H9 (cell line): ENCODE measurements around the gene CADM1. TPM values are rescaled to one million over a fixed set of nuclear protein-coding genes. Genes with fewer than 3 reads are reported as not detected.

Source experiments
- DNase-seq: peaks from one replicate; pipeline ENCODE4 v3.0.0-alpha.2; 2017
- H2AFZ ChIP-seq: one replicate; pipeline ENCODE4 v1.6.1; 2013; ENCODE audit warnings: mild to moderate bottlenecking, low read length, control low read depth, moderate library complexity
- H2AK5ac ChIP-seq: 2 replicates; pipeline ENCODE4 v1.6.1; 2013; ENCODE audit warnings: low read length, control low read depth, mixed read lengths; ENCODE audit not compliant: insufficient read length
- H2BK120ac ChIP-seq: one replicate; pipeline ENCODE4 v1.6.1; 2013; ENCODE audit warnings: low read depth, mild to moderate bottlenecking, low read length, control low read depth, inconsistent platforms; ENCODE audit not compliant: poor library complexity, severe bottlenecking
- H2BK12ac ChIP-seq: 2 replicates; pipeline ENCODE4 v1.6.1; 2013; ENCODE audit warnings: low read length, control low read depth, mixed read lengths, low read depth; ENCODE audit not compliant: insufficient read length
- H2BK15ac ChIP-seq: 2 replicates; pipeline ENCODE4 v1.6.1; 2013; ENCODE audit warnings: low read depth, low read length, control low read depth
- H2BK20ac ChIP-seq: one replicate; pipeline ENCODE4 v1.6.1; 2013; ENCODE audit warnings: low read depth, mild to moderate bottlenecking, low read length, control low read depth, inconsistent platforms; ENCODE audit not compliant: poor library complexity, severe bottlenecking
- H2BK5ac ChIP-seq: 2 replicates; pipeline ENCODE4 v1.6.1; 2013; ENCODE audit warnings: low read length, control low read depth, mixed read lengths; ENCODE audit not compliant: insufficient read length
- H3K14ac ChIP-seq: 2 replicates; pipeline ENCODE4 v1.6.1; 2013; ENCODE audit warnings: low read length, control low read depth; ENCODE audit not compliant: insufficient read depth
- H3K18ac ChIP-seq: 2 replicates; pipeline ENCODE4 v1.6.1; 2013; ENCODE audit warnings: low read depth, mild to moderate bottlenecking, mixed read lengths, low read length, control low read depth; ENCODE audit not compliant: insufficient read length
- H3K23ac ChIP-seq: 2 replicates; pipeline ENCODE4 v1.6.1; 2013; ENCODE audit warnings: low read length, control low read depth, mixed read lengths, low read depth; ENCODE audit not compliant: insufficient read length
- H3K23me2 ChIP-seq: 2 replicates; pipeline ENCODE4 v1.6.1; 2013; ENCODE audit warnings: low read depth, mild to moderate bottlenecking, mixed read lengths, low read length, control low read depth; ENCODE audit not compliant: insufficient read length, poor library complexity, severe bottlenecking
- H3K27ac ChIP-seq: 2 replicates; pipeline ENCODE4 v1.5.1; 2013; ENCODE audit warnings: low read length, control low read depth, mixed read lengths, low read depth; ENCODE audit not compliant: insufficient read length
- H3K27me3 ChIP-seq: 2 replicates; pipeline ENCODE4 v1.6.1; 2013; ENCODE audit warnings: low read length, control low read depth, inconsistent platforms; ENCODE audit not compliant: insufficient read depth
- H3K4ac ChIP-seq: 2 replicates; pipeline ENCODE4 v1.6.1; 2013; ENCODE audit warnings: low read depth, mild to moderate bottlenecking, control low read depth, inconsistent platforms, low read length, moderate library complexity
- H3K4me1 ChIP-seq: 2 replicates; pipeline ENCODE4 v1.6.1; 2013; ENCODE audit warnings: low read length, control low read depth, inconsistent platforms; ENCODE audit not compliant: insufficient read depth
- H3K4me2 ChIP-seq: 2 replicates; pipeline ENCODE4 v1.6.1; 2013; ENCODE audit warnings: low read length, control low read depth, mixed read lengths; ENCODE audit not compliant: insufficient read length, insufficient read depth
- H3K56ac ChIP-seq: 2 replicates; pipeline ENCODE4 v1.6.1; 2013; ENCODE audit warnings: low read depth, mild to moderate bottlenecking, mixed read lengths, low read length, control low read depth; ENCODE audit not compliant: insufficient read length
- H3K79me1 ChIP-seq: 2 replicates; pipeline ENCODE4 v1.6.1; 2013; ENCODE audit warnings: low read depth, mild to moderate bottlenecking, moderate library complexity, low read length, control low read depth, inconsistent platforms; ENCODE audit not compliant: insufficient read depth, poor library complexity, severe bottlenecking
- H3K79me2 ChIP-seq: 2 replicates; pipeline ENCODE4 v1.6.1; 2013; ENCODE audit warnings: low read length, control low read depth, inconsistent platforms; ENCODE audit not compliant: insufficient read depth
- H3K9ac ChIP-seq: 2 replicates; pipeline ENCODE4 v1.6.1; 2013; ENCODE audit warnings: low read length, control low read depth, mixed read lengths; ENCODE audit not compliant: insufficient read length; ENCODE audit errors: extremely low read depth
- H3K9me3 ChIP-seq: one replicate; pipeline ENCODE4 v1.6.1; 2013; ENCODE audit warnings: low read depth, low read length, inconsistent platforms; ENCODE audit not compliant: control insufficient read depth
- H3T11ph ChIP-seq: one replicate; pipeline ENCODE4 v1.6.1; 2013; ENCODE audit warnings: mild to moderate bottlenecking, low read length, control low read depth, inconsistent platforms
- H4K20me1 ChIP-seq: one replicate; pipeline ENCODE4 v1.6.1; 2013; ENCODE audit not compliant: control insufficient read depth, insufficient read length, insufficient read depth
- H4K5ac ChIP-seq: 2 replicates; pipeline ENCODE4 v1.6.1; 2013; ENCODE audit warnings: low read depth, mild to moderate bottlenecking, mixed read lengths, low read length, control low read depth; ENCODE audit not compliant: insufficient read length
- H4K8ac ChIP-seq: replicated peaks from 2 replicates; pipeline ENCODE4 v1.6.1; 2013; ENCODE audit warnings: low read length, control low read depth, mixed read lengths, low read depth; ENCODE audit not compliant: insufficient read length
- H4K91ac ChIP-seq: 2 replicates; pipeline ENCODE4 v1.6.1; 2013; ENCODE audit warnings: low read depth, mild to moderate bottlenecking, moderate library complexity, mixed read lengths, low read length, control low read depth; ENCODE audit not compliant: insufficient read length
- H3K27ac Mint-ChIP-seq, 3 experiments: 2 replicates in 2 of 3; 3 replicates in 1 of 3; pipeline ENCODE4 v1.8.0; 2020 to 2021; ENCODE audit warnings: mixed read lengths in 3 of 3, mild to moderate bottlenecking in 1 of 3, moderate library complexity in 1 of 3
- H3K27me3 Mint-ChIP-seq: 2 replicates; pipeline ENCODE4 v1.8.0; 2021; ENCODE audit warnings: low read depth, mild to moderate bottlenecking, moderate library complexity, mixed read lengths
- H3K36me3 Mint-ChIP-seq, 3 experiments: 2 replicates in 2 of 3; 3 replicates in 1 of 3; pipeline ENCODE4 v1.8.0; 2020 to 2021; ENCODE audit warnings: low read depth in 3 of 3, mixed read lengths in 3 of 3; ENCODE audit not compliant: insufficient read depth in 1 of 3
- H3K4me1 Mint-ChIP-seq, 2 experiments: 2 replicates each; pipeline ENCODE4 v1.8.0; 2020; ENCODE audit warnings: mixed read lengths in 2 of 2
- H3K4me3 Mint-ChIP-seq, 2 experiments: 2 replicates in 1 of 2; 3 replicates in 1 of 2; pipeline ENCODE4 v1.8.0; 2020 to 2021; ENCODE audit warnings: mild to moderate bottlenecking in 2 of 2, mixed read lengths in 2 of 2, moderate library complexity in 1 of 2
- H3K9me3 Mint-ChIP-seq, 2 experiments: 2 replicates in 1 of 2; 3 replicates in 1 of 2; pipeline ENCODE4 v1.8.0; 2020; ENCODE audit warnings: mild to moderate bottlenecking in 2 of 2, mixed read lengths in 2 of 2, moderate library complexity in 1 of 2
- CTCF ChIP-seq: fragments of 200-600 bp; sonication (generic); conservative IDR thresholded peaks from 3 replicates; pipeline ENCODE4 v1.8.0; 2021; ENCODE audit warnings: antibody characterized with exemption, mild to moderate bottlenecking
- WGBS: extraction: QIAGEN DNeasy Blood & Tissue Kit; methylation state at CpG from one replicate; pipeline ENCODE4 v1.1.7; 2013; ENCODE audit warnings: missing lambda C conversion rate, low lambda C conversion rate, mixed read lengths; ENCODE audit not compliant: insufficient read length; ENCODE audit errors: extremely low coverage; 5-methylcytosine and 5-hydroxymethylcytosine counted together
- total RNA-seq: library from RNA; stranded (reverse); gene quantifications from 2 replicates; pipeline ENCODE4 v1.2.1, GENCODE V29; 2021

CADM1 gene
- total RNA-seq, 1 experiment from 2014 or later: 11.9 TPM

- H3K4me1 ChIP-seq: no peaks in the 10 kb centered on the region
- H3K18ac ChIP-seq: no peak overlapping the region
- no CpG with 5 or more reads among the region's 6 CpGs for WGBS
- H3K23ac ChIP-seq: no peak overlapping the region
- H3T11ph ChIP-seq: no peak overlapping the region
- no peak overlapping the region for H2BK120ac ChIP-seq
- H3K79me1 ChIP-seq: no peaks in the 10 kb centered on the region
- no peak overlapping the region for H4K8ac ChIP-seq
- no peak overlapping the region for H4K5ac ChIP-seq
- no peak overlapping the region for H2BK12ac ChIP-seq
- no peaks in the 10 kb centered on the region for H3K79me2 ChIP-seq
- no peak overlapping the region for H2AK5ac ChIP-seq
- Mint-ChIP-seq H3K27me3 (peaks cover 5% of the 10 kb centered on the region), H3K4me1 (no peaks in the 10 kb centered on the region), H3K36me3 (no peaks in the 10 kb centered on the region), H3K4me3 (no peak overlapping the region), H3K27ac (no peak overlapping the region), H3K9me3 (no peaks in the 10 kb centered on the region)
- H3K56ac ChIP-seq: no peak overlapping the region
- no peak overlapping the region for H2AFZ ChIP-seq
- H2BK15ac ChIP-seq: no peak overlapping the region
- H3K14ac ChIP-seq: no peak overlapping the region
- H2BK20ac ChIP-seq: no peak overlapping the region
- no peaks in the 10 kb centered on the region for H4K20me1 ChIP-seq
- no peak for DNase-seq
- H3K9me3 ChIP-seq: no peaks in the 10 kb centered on the region
- no peak overlapping the region for H3K27ac ChIP-seq
- no peak overlapping the region for H3K4ac ChIP-seq
- H3K9ac ChIP-seq: no peak overlapping the region
- H3K4me2 ChIP-seq: no peak overlapping the region
- H4K91ac ChIP-seq: no peak overlapping the region
- H3K23me2 ChIP-seq: no peaks in the 10 kb centered on the region
- H2BK5ac ChIP-seq: no peak overlapping the region
- no peaks in the 10 kb centered on the region; the same call in 1 of the 2 replicates for H3K27me3 ChIP-seq
- TF ChIP-seq CTCF: no peak
Observed at GRCh38 chr11:115317277-115318185, 186.7 kb downstream of the CADM1 start.
